Kidney (tissue), 14 donors: ENCODE results near the gene CHKB. TPM values are rescaled to one million over a fixed set of nuclear protein-coding genes. Genes with fewer than 3 reads are reported as not detected.

ENCODE experiments used
- DNase-seq, 5 donors: peaks; one replicate each; pipeline ENCODE4 v3.0.0-alpha.2; 2013 to 2020
- FAIRE-seq: peaks from 2 replicates; lab custom pipeline; 2012; peaks lifted over from hg19 to GRCh38; lab: Jason Lieb, UNC
- H3K27ac ChIP-seq, 2 donors: one replicate each; pipeline ENCODE4 v1.7.0; 2013; ENCODE audit warnings: low read depth in 2 of 2, low read length in 2 of 2, inconsistent platforms in 1 of 2
- H3K27me3 ChIP-seq: one replicate; pipeline ENCODE4 v1.7.1; 2013; ENCODE audit warnings: low read length, inconsistent platforms; ENCODE audit not compliant: control insufficient read depth, insufficient read depth
- H3K36me3 ChIP-seq, 3 donors: one replicate each; pipeline versions ENCODE4 v1.7.0 to v1.7.1; 2013; ENCODE audit warnings: low read length in 3 of 3, control low read depth in 1 of 3, inconsistent platforms in 1 of 3; ENCODE audit not compliant: insufficient read depth in 3 of 3, control insufficient read depth in 2 of 3
- H3K4me1 ChIP-seq, 3 donors: one replicate each; pipeline versions ENCODE4 v1.7.0 to v1.7.1; 2013; ENCODE audit warnings: low read length in 3 of 3, inconsistent platforms in 1 of 3, low read depth in 1 of 3; ENCODE audit not compliant: control insufficient read depth in 2 of 3, insufficient read depth in 2 of 3
- H3K4me3 ChIP-seq, 3 donors: one replicate each; pipeline versions ENCODE4 v1.7.0 to v1.8.1; 2013; ENCODE audit warnings: low read length in 3 of 3, control low read depth in 1 of 3, inconsistent platforms in 1 of 3
- H3K9ac ChIP-seq, 3 donors: one replicate each; pipeline versions ENCODE4 v1.7.0 to v1.7.1; 2013; ENCODE audit warnings: low read length in 3 of 3, control low read depth in 1 of 3, inconsistent platforms in 1 of 3
- H3K9me3 ChIP-seq, 3 donors: one replicate each; pipeline versions ENCODE4 v1.7.0 to v1.7.1; 2013; ENCODE audit warnings: low read length in 3 of 3, control low read depth in 1 of 3, inconsistent platforms in 1 of 3; ENCODE audit not compliant: control insufficient read depth in 2 of 3, insufficient read depth in 1 of 3
- CTCF ChIP-seq: IDR thresholded peaks from 3 replicates; pipeline ENCODE4 v1.5.1; 2012; ENCODE audit warnings: mild to moderate bottlenecking, moderate library complexity, borderline replicate concordance; ENCODE audit not compliant: insufficient read depth; ENCODE audit errors: extremely low read depth
- intact Hi-C: fragments of 100-400 bp; cut with DNase I; formaldehyde crosslinking; loops from one replicate; pipeline ENCODE4 v1.11.1; 2022
- polyA plus RNA-seq: library from polyadenylated mRNA; stranded (reverse); fragments of 350-450 nt; fragmentation: Illumina TruSeq; extraction: RNeasy Lipid Tissue Mini Kit (QIAGEN cat#74804); gene quantifications from one replicate; pipeline ENCODE4 v1.2.3, GENCODE V29; 2014; ENCODE audit warnings: low read depth, low replicate concordance; ENCODE audit not compliant: insufficient read depth
- total RNA-seq: library from RNA; stranded (reverse); fragmentation: NEBNext Ultra II Directional; extraction: Animal tissue kit (Norgen Biotek cat#: 25700); gene quantifications from one replicate; pipeline ENCODE4 v1.2.1, GENCODE V29; 2021
- donor health status: control.
- donor health status: control.
- donor health status: control.
- donor health status: control.
- donor health status: control.
- donor health status: DM: yes; HTN: yes; CAD: no.
- donor health status: Normal renal cell carcinoma (clear cell type).

The CHKB gene
- total and polyA plus RNA-seq, 2 donors from 2014 or later = 73.0 to 91.7 TPM

- peaks cover 0 to 23% (median 11%) of the 10 kb centered on the region in 3 donors for H3K4me1 ChIP-seq
- H3K4me3 ChIP-seq = no peak overlapping the region
- no peaks in the 10 kb centered on the region for H3K27me3 ChIP-seq
- no peaks in the 10 kb centered on the region for H3K9me3 ChIP-seq
- no peak overlapping the region for H3K9ac ChIP-seq
- H3K36me3 ChIP-seq = peaks cover 0 to 10% (median 7%) of the 10 kb centered on the region in 3 donors
- H3K27ac ChIP-seq = no peak overlapping the region
- FAIRE-seq = no peak
- intact Hi-C loops = no loop called here
- DNase-seq = no peak
- TF ChIP-seq CTCF = no peak
Observed at GRCh38 chr22:50567721-50568252, 14.9 kb downstream of the CHKB start.

- H3K9ac ChIP-seq = no peak overlapping the region
Observed at GRCh38 chr22:50564289-50564688, 18.4 kb downstream of the CHKB start.

GRCh38 chr22:50563413-50564160, 19.1 kb downstream of the CHKB start:
- TF ChIP-seq CTCF = no peak
- Histone ChIP-seq H3K9ac (peak overlapping the region; percentile 9 to 92 (median 47)), H3K9me3 (no peaks in the 10 kb centered on the region), H3K27ac (peak overlapping the region; percentile 68 to 87), H3K36me3 (no peaks in the 10 kb centered on the region), H3K4me1 (peaks cover 0 to 8% (median 0%) of the 10 kb centered on the region in 3 donors), H3K4me3 (peak overlapping the region; percentile 55 to 86 (median 68)), H3K27me3 (no peaks in the 10 kb centered on the region)
- no peak for FAIRE-seq
- no peak for DNase-seq
- intact Hi-C loops = no loop called here

More at GRCh38 chr22:50564289-50564688, 18.4 kb downstream of the CHKB start:
- H3K27ac ChIP-seq = no peak overlapping the region
- DNase-seq = no peak
- no peaks in the 10 kb centered on the region for H3K36me3 ChIP-seq
- no peaks in the 10 kb centered on the region for H3K9me3 ChIP-seq
- no peak overlapping the region for H3K4me3 ChIP-seq
- intact Hi-C loops = no loop called here
- H3K27me3 ChIP-seq = no peaks in the 10 kb centered on the region
- peaks cover 0 to 10% (median under 1%) of the 10 kb centered on the region in 3 donors for H3K4me1 ChIP-seq
- FAIRE-seq = no peak
- no peak for TF ChIP-seq CTCF
